VCaP (cell line): ENCODE data around the gene PADI4.
A peak's percentile ranks its signal among the peaks of the same experiment; 100 is the strongest.

ENCODE experiments used
- H3K27ac ChIP-seq: fragments of 450-650 bp; 2 replicates; pipeline ENCODE4 v1.5.1; 2017
- TF ChIP-seq, protein P1 (sequence below): fragments of 450-650 bp; conservative IDR thresholded peaks from 2 replicates; pipeline ENCODE4 v1.5.1; 2017; ENCODE audit warnings: mild to moderate bottlenecking, moderate library complexity

Gene PADI4

DNA sequence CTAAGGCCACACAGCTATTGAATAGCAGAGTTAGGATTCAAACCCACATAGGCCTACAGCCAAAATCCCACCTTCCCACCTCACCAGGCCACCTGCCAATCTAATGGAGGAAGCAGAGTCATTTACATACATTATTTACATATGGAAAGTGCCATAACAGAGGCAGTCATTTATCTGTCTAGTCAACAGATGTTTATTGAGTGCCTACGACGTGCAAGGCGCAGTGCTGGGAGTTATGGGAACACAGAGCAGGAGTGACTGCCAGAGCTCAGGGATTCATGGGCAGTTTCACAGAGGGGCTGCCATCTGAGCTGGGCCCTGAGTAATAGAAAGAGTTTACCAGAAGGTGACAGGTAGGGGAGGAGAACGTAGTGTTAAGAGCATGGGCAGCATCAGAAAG lies 53.7 kb downstream of the PADI4 start:
- TF ChIP-seq, protein P1, sequence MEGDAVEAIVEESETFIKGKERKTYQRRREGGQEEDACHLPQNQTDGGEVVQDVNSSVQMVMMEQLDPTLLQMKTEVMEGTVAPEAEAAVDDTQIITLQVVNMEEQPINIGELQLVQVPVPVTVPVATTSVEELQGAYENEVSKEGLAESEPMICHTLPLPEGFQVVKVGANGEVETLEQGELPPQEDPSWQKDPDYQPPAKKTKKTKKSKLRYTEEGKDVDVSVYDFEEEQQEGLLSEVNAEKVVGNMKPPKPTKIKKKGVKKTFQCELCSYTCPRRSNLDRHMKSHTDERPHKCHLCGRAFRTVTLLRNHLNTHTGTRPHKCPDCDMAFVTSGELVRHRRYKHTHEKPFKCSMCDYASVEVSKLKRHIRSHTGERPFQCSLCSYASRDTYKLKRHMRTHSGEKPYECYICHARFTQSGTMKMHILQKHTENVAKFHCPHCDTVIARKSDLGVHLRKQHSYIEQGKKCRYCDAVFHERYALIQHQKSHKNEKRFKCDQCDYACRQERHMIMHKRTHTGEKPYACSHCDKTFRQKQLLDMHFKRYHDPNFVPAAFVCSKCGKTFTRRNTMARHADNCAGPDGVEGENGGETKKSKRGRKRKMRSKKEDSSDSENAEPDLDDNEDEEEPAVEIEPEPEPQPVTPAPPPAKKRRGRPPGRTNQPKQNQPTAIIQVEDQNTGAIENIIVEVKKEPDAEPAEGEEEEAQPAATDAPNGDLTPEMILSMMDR, result no peak
- H3K27ac ChIP-seq, result no peak overlapping the region

DNA sequence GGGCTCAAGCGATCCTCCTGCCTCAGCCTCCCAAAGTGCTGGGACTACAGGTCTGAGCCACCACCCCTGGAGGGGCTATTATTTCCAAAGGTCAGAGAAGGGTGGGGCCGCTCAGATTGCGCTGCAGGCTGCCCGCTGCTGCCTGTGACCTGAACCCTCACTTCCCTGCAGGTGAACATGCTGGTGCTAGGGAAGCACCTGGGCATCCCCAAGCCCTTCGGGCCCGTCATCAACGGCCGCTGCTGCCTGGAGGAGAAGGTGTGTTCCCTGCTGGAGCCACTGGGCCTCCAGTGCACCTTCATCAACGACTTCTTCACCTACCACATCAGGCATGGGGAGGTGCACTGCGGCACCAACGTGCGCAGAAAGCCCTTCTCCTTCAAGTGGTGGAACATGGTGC lies 55.4 kb downstream of the PADI4 start:
- H3K27ac ChIP-seq, result no peak overlapping the region
- TF ChIP-seq, protein P1, result no peak

DNA sequence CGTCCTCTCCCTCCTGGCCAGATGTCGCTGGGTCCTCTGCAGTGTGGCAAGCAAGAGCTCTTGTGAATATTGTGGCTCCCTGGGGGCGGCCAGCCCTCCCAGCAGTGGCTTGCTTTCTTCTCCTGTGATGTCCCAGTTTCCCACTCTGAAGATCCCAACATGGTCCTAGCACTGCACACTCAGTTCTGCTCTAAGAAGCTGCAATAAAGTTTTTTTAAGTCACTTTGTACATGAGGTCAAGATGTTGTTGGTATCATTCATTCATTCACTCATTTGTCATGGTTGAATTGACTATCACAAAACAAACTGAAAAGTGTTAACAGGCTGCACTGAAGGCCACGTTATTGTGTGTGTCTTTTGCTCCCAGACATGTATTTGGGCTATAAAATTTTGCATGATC lies 55.8 kb downstream of the PADI4 start:
- TF ChIP-seq, protein P1, result no peak
- H3K27ac ChIP-seq, result no peak overlapping the region

DNA sequence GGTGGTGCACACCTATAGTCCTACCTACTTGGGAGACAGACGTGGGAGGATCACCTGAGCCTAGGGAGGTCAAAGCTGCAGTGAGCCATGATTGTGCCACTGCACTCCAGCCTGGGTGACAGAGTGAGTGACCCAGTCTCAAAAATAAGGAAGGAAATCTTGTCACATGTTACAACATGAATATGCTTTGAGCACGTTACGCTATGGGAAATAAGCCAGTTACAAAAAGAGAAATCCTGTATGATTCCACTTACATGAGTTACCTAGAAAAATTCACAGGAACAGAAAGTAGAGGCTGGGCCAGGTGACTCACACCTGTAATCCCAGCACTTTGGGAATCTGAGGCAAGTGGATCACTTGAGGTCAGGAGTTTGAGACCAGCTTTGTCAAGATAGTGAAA lies 57.3 kb downstream of the PADI4 start:
- TF ChIP-seq, protein P1, result no peak
- H3K27ac ChIP-seq, result no peak overlapping the region

DNA sequence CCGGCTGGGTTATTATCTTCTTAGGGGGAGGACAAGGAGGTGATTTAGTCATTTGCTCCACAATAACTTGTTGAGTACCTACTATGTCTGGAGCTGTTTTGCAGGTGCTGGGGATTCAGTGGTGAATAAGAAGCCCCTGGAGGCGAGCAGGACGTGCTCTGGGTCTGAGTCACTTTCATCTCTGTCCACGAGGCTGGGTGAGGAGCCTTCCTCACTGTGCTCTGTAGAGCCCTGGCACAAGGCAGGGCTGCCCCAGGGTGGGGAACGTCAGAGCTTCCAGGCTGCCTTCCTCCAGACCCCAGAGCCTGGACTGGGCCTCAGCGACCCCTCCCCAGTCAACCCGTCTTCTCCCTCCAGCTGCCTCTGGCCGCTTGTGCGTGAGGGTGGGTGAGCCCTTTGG lies 61.5 kb downstream of the PADI4 start:
- H3K27ac ChIP-seq, result no peak overlapping the region

DNA sequence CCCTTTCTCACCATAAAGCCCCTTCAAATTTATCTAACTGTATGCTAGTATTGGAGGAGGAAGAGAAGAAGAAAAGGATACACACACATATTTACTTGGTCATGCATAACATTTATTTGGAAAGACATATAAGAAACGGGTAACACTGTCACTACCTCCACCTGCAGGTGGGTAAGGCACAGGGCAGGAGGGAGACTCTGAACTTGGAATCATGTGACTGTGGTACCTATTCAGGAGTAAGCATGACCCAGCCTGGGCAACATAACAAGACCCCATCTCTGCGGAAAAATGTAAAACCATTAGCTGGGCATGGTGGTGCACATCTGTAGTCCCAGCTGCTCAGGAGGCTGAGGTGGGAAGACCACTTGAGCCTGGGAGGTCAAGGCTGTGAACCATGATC lies 62.6 kb downstream of the PADI4 start:
- H3K27ac ChIP-seq, result no peak overlapping the region
- TF ChIP-seq, protein P1, result peak; percentile 80

More for the DNA sequence above, 61.5 kb downstream of the PADI4 start:
- TF ChIP-seq, protein P1, result no peak

DNA sequence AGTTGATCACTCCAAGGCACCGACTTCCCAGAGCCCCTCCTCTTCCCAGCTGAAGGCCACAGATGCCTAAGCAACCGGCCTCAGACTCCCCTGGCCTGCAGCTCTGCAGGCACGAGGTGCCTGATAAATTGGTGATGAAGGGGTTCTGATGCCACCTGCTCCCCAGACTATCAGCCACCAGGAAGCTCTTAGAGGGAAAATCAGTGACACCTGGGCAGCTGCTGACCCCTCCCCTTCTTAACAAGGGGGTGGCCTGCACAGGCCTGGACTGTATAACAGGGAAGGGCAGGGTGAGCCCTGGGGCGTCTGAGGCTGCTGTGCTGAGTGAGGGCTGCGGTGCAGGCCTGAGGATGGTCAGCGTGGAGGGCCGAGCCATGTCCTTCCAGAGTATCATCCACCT lies 63.9 kb downstream of the PADI4 start, which contains the start of gene PADI6:
PADI6 (plus strand) TSS at position 301 of the 400 bp plus-strand sequence; CDS start at position 351, 50 bp downstream.
- TF ChIP-seq, protein P1, result no peak
- no peak within 1 kb of the TSS for H3K27ac ChIP-seq

DNA sequence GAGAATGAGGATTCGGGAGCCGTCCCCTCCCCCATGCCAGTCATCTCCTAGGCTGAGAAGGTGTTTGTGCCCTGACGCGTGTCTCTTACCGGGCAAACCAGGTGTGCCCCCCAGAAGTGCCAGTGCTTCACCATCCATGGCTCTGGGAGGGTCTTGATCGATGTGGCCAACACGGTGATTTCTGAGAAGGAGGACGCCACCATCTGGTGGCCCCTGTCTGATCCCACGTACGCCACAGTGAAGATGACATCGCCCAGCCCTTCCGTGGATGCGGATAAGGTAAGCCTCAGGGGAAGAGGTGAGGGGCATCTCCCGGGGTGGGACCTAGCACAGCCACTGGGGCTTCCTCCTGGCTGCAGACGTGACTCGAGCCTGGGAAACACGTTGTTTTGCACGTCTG lies 65.0 kb downstream of the PADI4 start:
- no peak overlapping the region for H3K27ac ChIP-seq
- TF ChIP-seq, protein P1, result no peak
